Fibroblast of skin of left quadriceps (primary cell): ENCODE data around the gene UBE2V1.
A peak's percentile ranks its signal among the peaks of the same experiment; 100 is the strongest.
"Not testable (repeated sequence)": the region's sequence is repeated elsewhere in the genome, so short reads cannot be mapped to it uniquely, and the experiment has no call there.

ENCODE experiments used
- DNase-seq, 2 experiments: peaks; one replicate each; pipeline ENCODE4 v3.0.0-alpha.2; 2013; ENCODE audit warnings: low read depth in 2 of 2

UBE2V1 gene

DNA sequence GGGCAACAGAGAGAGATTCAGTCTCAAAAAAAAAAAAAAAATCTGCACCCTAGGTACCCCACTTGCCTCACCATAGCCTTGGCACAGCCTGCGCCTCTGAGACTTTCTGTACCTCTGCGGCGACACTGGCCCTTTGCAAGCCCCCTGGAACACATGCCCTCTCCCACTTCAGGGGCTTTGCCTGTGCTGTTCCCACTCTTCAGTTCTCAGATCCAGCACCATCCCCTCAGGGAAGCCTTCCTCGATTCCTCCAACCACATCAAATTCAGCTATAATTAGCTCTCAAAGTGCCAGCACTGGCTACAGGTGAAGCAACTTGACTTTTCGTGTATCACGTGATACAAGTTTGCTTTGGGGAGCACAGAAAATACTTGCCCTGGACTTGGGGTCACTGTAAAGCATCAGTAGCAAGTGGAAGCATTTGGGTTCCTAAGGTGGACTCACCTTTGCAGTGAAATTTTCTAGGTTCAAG, 2.1 kb upstream of the UBE2V1 start:
- DNase-seq, result no peak

GRCh38 chr20:50113420-50114224, 672 bp upstream of the UBE2V1 start:
- no peak for DNase-seq

GRCh38 chr20:50111829-50112495, 988 bp downstream of the UBE2V1 start:
- no peak for DNase-seq

DNA sequence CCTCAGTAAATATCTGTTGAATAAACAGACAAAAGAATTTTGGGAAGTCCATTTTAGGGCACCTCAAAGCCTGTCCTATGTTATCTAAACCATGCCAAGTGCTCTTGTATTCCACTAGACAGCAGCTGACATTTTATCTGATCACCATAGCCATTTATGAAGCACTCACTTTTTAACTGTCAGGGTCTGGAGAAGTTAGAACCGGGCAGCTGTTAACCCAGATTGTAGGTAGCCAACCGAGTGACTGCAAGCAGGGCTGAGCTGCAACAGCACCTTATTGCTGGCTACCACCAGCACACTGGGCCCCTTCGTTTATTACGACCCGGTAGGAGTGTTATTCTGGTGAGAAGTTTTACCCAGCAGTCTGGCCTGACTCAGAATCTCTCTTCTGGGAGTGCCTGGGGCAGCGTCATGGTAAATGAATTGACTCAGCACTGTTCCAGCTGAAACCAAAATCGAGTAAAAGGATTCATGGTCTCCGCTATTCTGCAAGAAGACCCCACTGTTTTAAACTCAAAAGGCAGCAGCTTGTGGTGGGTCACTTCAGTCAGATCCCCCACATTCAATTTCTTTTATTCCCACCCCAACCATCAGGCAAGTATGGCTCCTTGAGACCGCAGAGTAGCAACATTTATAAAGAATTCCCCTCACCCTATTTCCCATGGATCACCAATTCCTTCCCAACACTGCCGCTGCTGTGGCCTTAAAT, 1.7 kb downstream of the UBE2V1 start:
- no peak for DNase-seq

GRCh38 chr20:50110141-50111047, 2.6 kb downstream of the UBE2V1 start:
- no peak for DNase-seq

DNA sequence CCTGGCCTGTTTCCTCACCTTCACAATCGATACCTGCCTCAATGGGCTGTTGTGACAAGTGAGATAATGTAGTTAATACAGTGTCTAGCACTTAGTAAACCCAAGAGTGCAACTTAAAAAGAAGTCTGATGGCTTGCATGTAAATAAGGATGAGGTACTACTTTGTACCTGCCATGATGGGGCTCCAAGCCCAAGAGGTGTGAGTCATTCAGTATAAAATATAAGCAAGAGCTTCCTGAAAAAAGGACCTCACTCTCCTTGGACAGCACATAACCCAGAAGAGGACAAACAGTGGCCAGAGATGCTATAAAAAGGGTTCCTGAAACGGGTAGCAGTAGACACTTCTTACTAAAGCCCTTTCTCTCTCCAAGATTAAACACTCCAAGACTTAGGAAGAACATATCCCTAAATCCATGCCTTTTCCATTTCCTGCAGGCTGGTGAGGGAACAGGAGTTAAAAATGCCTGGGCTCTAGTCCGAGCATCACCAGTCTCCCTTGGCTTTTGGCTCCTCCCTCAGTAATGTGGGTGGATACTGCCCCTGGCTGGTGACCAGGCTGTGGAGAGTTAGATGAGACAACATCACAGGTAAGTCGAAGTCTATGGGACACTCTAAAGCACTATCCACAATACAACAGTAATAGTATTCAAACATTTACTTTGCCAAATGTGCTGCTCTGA, 4.3 kb downstream of the UBE2V1 start:
- DNase-seq, result no peak

GRCh38 chr20:50107796-50108331, 5.1 kb downstream of the UBE2V1 start:
- DNase-seq, result no peak

- no peak for DNase-seq
Observed at GRCh38 chr20:50107086-50107660, 5.8 kb downstream of the UBE2V1 start.

- DNase-seq, result not testable (repeated sequence)
Observed at GRCh38 chr20:50106669-50107068, 6.3 kb downstream of the UBE2V1 start.

- DNase-seq, result peak; percentile 75 to 78
Observed at GRCh38 chr20:50103464-50104107, 9.4 kb downstream of the UBE2V1 start.

GRCh38 chr20:50102551-50102950, 10.4 kb downstream of the UBE2V1 start:
- DNase-seq, result not testable (repeated sequence)

GRCh38 chr20:50101887-50102286, 11.1 kb downstream of the UBE2V1 start:
- no peak for DNase-seq

- DNase-seq, result no peak
Observed at GRCh38 chr20:50101281-50101680, 11.7 kb downstream of the UBE2V1 start.

GRCh38 chr20:50100552-50100951, 12.4 kb downstream of the UBE2V1 start:
- DNase-seq, result no peak

GRCh38 chr20:50099565-50099991, 13.4 kb downstream of the UBE2V1 start:
- DNase-seq, result no peak

GRCh38 chr20:50099113-50099512, 13.8 kb downstream of the UBE2V1 start:
- no peak for DNase-seq

DNA sequence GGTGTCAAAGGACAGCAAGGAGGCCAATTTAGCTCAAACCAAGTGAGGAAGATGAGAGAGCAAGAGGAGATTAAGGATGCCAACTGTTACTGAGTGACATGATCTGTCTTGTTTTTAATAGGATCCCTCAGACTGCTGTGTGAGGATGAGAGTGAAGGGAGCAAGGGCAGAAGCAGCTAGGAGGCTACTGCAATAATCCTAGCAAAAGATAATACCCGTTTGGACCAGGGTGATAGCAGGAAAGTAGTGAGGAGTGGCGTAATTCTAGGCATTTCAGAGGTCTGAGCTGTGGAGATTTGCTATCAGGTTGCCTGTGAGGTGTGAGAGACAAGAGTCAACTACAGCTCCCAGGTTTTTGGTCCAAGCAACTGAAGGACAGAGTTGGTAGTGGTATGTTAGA, 14.7 kb downstream of the UBE2V1 start:
- no peak for DNase-seq

GRCh38 chr20:50097843-50098242, 15.1 kb downstream of the UBE2V1 start:
- DNase-seq, result no peak

DNA sequence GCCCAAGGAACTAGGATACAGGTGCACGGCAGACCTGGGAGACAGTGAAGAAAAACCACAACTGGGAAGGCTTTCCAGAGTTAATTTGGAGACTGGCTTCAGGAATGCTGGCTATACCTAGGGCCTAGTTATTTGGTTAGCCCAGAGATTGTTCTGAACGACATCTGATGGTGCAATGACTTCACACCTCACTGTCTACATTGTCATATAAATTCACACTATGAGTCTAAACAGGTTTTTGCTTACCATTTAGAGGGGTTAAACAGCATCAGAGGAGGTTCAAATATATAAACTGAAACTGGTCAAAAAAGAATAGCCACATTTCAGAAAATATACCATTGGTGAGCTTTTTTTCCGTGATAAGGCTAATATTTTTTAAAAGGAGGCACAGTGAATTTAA, 16.7 kb downstream of the UBE2V1 start:
- no peak for DNase-seq
